Rectal smooth muscle tissue (tissue), 1 donor: ENCODE data around the gene MAP3K4.

Source experiments
- H3K27ac ChIP-seq: one replicate; pipeline ENCODE4 v1.7.0; 2013; ENCODE audit warnings: low read depth, low read length, inconsistent platforms
- H3K27me3 ChIP-seq: one replicate; pipeline ENCODE4 v1.7.0; 2013; ENCODE audit warnings: low read length; ENCODE audit not compliant: control insufficient read depth, insufficient read depth
- H3K36me3 ChIP-seq: one replicate; pipeline ENCODE4 v1.7.0; 2013; ENCODE audit warnings: low read length; ENCODE audit not compliant: control insufficient read depth, insufficient read depth
- H3K4me1 ChIP-seq: one replicate; pipeline ENCODE4 v1.7.0; 2013; ENCODE audit warnings: low read length; ENCODE audit not compliant: control insufficient read depth, insufficient read depth
- H3K4me3 ChIP-seq: one replicate; pipeline ENCODE4 v1.7.0; 2013; ENCODE audit warnings: low read length
- H3K9ac ChIP-seq: one replicate; pipeline ENCODE4 v1.7.0; 2013; ENCODE audit warnings: low read length

The MAP3K4 gene

GRCh38 chr6:160996131-160996601 is 4.6 kb downstream of the MAP3K4 start:
- H3K27me3 ChIP-seq = no peaks in the 10 kb centered on the region
- H3K27ac ChIP-seq = no peak overlapping the region
- H3K4me1 ChIP-seq = peaks cover 5% of the 10 kb centered on the region
- H3K4me3 ChIP-seq = no peak overlapping the region
- H3K36me3 ChIP-seq = no peaks in the 10 kb centered on the region
- H3K9ac ChIP-seq = no peak overlapping the region

GRCh38 chr6:160998217-160998616 is 6.6 kb downstream of the MAP3K4 start:
- Histone ChIP-seq H3K4me3 (no peak overlapping the region), H3K27ac (no peak overlapping the region), H3K27me3 (no peaks in the 10 kb centered on the region), H3K4me1 (peaks cover 2% of the 10 kb centered on the region), H3K36me3 (no peaks in the 10 kb centered on the region), H3K9ac (no peak overlapping the region)

- H3K9ac ChIP-seq = no peak overlapping the region
- H3K4me1 ChIP-seq = no peaks in the 10 kb centered on the region
- no peaks in the 10 kb centered on the region for H3K36me3 ChIP-seq
- no peak overlapping the region for H3K27ac ChIP-seq
- no peak overlapping the region for H3K4me3 ChIP-seq
- no peaks in the 10 kb centered on the region for H3K27me3 ChIP-seq
These were observed 7.2 kb downstream of the MAP3K4 start for GRCh38 chr6:160998766-160999165.

- no peaks in the 10 kb centered on the region for H3K4me1 ChIP-seq
- H3K27ac ChIP-seq = no peak overlapping the region
- H3K27me3 ChIP-seq = no peaks in the 10 kb centered on the region
- H3K9ac ChIP-seq = no peak overlapping the region
- no peaks in the 10 kb centered on the region for H3K36me3 ChIP-seq
- no peak overlapping the region for H3K4me3 ChIP-seq
These were observed 7.9 kb downstream of the MAP3K4 start for GRCh38 chr6:160999516-160999915.

DNA sequence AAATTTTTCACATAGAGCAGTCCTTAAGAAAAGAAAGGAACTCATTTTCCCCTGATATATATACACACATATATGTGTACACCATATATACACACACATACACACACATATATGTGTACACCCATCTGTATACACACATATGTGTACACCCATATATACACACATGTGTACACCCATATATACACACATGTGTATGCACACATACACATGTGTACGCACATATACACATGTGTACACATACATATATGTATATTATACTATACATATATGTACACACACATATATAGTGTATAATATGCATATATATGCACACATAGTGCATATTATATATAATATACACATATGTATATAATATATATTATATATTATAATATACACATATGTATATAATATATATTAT is 9.1 kb downstream of the MAP3K4 start:
- H3K9ac ChIP-seq = no peak overlapping the region
- H3K4me3 ChIP-seq = no peak overlapping the region
- H3K27ac ChIP-seq = no peak overlapping the region
- no peaks in the 10 kb centered on the region for H3K36me3 ChIP-seq
- no peaks in the 10 kb centered on the region for H3K4me1 ChIP-seq
- no peaks in the 10 kb centered on the region for H3K27me3 ChIP-seq

DNA sequence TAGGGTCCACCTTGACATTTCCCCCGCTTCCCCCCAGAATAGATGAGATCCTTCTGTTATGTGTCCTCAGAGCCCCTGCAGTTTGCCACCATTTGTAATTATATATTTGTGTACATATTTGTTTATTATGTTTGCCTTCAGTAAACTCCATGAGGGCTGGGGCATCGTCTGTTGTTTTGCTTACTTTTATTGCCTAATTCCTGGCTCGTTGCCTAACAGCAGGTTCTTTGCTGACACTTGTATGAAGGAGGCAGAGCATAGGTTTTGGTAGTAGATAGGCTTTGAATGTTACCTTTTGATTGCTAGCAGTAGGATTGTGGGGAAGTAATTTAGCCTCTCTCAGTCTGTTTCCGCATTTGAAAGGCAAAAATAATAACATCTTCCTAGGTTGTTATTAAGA is 9.9 kb downstream of the MAP3K4 start:
- Histone ChIP-seq H3K27ac (no peak overlapping the region), H3K4me3 (no peak overlapping the region), H3K36me3 (no peaks in the 10 kb centered on the region), H3K4me1 (no peaks in the 10 kb centered on the region), H3K9ac (no peak overlapping the region), H3K27me3 (no peaks in the 10 kb centered on the region)

DNA sequence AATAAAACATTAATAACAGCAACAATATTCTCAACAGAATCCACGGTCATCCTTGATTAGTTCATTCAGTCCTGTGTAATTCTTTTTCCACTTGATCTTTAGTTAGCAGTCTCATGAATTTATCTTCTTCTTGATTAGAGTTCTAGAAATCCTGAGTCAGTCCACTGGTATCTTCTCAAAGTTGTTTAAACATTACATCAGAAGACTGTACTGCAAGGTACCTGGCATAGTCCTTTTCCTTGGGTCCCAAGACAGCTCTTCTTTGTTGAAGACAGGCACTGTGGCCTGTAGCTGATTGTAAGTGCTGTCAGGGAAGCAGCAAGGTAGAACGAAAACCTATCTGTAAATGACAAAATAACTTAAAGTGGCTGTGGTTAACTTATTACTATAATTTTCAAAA is 11.8 kb downstream of the MAP3K4 start:
- no peak overlapping the region for H3K27ac ChIP-seq
- H3K27me3 ChIP-seq = no peaks in the 10 kb centered on the region
- H3K4me3 ChIP-seq = no peak overlapping the region
- H3K9ac ChIP-seq = no peak overlapping the region
- H3K36me3 ChIP-seq = no peaks in the 10 kb centered on the region
- H3K4me1 ChIP-seq = no peaks in the 10 kb centered on the region

GRCh38 chr6:161008245-161008644 is 16.7 kb downstream of the MAP3K4 start:
- Histone ChIP-seq H3K27ac (no peak overlapping the region), H3K4me3 (no peak overlapping the region), H3K36me3 (no peaks in the 10 kb centered on the region), H3K4me1 (peaks cover 11% of the 10 kb centered on the region), H3K27me3 (no peaks in the 10 kb centered on the region), H3K9ac (no peak overlapping the region)

DNA sequence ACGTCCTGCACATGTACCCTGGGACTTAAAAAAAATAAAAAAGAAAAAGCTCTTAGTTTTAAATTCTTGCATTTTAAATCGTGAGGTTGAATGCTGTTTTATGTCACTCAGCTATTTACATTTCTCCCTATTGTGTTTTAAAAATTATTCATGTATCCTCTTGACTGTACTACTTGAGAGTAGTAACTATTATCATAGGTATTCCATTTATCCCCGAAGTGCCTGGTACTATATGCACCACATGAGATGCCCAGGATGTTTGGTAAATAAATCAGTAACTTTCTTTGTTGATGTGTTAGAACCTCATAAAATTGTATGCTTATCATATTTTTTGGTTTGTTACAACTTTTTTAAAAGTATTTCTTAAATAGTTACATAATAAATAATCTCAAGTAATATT is 18.4 kb downstream of the MAP3K4 start:
- no peaks in the 10 kb centered on the region for H3K36me3 ChIP-seq
- no peak overlapping the region for H3K27ac ChIP-seq
- no peaks in the 10 kb centered on the region for H3K27me3 ChIP-seq
- no peak overlapping the region for H3K9ac ChIP-seq
- H3K4me1 ChIP-seq = peaks cover 11% of the 10 kb centered on the region
- no peak overlapping the region for H3K4me3 ChIP-seq

- H3K27ac ChIP-seq = no peak overlapping the region
- no peak overlapping the region for H3K4me3 ChIP-seq
- no peaks in the 10 kb centered on the region for H3K27me3 ChIP-seq
- no peak overlapping the region for H3K9ac ChIP-seq
- no peaks in the 10 kb centered on the region for H3K36me3 ChIP-seq
- H3K4me1 ChIP-seq = peaks cover 11% of the 10 kb centered on the region
These were observed 18.8 kb downstream of the MAP3K4 start for GRCh38 chr6:161010418-161010817.

GRCh38 chr6:161011492-161012480 is 20.2 kb downstream of the MAP3K4 start:
- Histone ChIP-seq H3K4me1 (peaks cover 11% of the 10 kb centered on the region), H3K4me3 (no peak overlapping the region), H3K27me3 (no peaks in the 10 kb centered on the region), H3K36me3 (no peaks in the 10 kb centered on the region), H3K27ac (peak overlapping the region; percentile 6), H3K9ac (no peak overlapping the region)

DNA sequence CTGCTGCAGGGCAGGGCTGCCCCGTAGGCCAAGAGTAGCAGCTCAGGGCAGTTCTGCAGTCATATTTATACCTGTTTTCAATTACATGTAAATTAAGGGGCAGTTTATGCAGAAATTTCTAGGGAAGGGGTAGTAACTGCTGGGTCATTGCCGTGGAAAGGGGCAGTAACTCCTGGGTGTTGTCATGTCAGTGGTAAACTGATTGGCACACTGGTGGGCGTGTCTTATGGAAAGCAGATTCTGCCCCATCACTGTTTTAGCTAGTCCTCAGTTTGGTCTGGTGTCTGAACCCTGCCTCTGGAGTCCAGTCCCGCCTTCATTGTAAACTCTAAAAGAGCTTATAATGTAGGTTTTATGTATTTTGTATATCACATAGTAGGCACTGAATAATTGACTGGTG is 22.1 kb downstream of the MAP3K4 start:
- Histone ChIP-seq H3K36me3 (no peaks in the 10 kb centered on the region), H3K4me1 (peaks cover 11% of the 10 kb centered on the region)

More for the DNA sequence above, 22.1 kb downstream of the MAP3K4 start:
- H3K9ac ChIP-seq = no peak overlapping the region
- no peak overlapping the region for H3K27ac ChIP-seq
- H3K4me3 ChIP-seq = no peak overlapping the region
- H3K27me3 ChIP-seq = no peaks in the 10 kb centered on the region
